Thymus (tissue), 11 donors: ENCODE measurements around the gene NOSIP. TPM values are rescaled to one million over a fixed set of nuclear protein-coding genes. Genes with fewer than 3 reads are reported as not detected.

Source experiments
- DNase-seq, 9 donors: peaks; one replicate each; pipeline ENCODE4 v3.0.0-alpha.2; 2013; ENCODE audit warnings: low spot score in 9 of 9, low read depth in 6 of 9, missing footprints in 1 of 9
- H3K27ac ChIP-seq, 2 donors: one replicate each; pipeline ENCODE4 v1.5.1; 2013; ENCODE audit warnings: control low read depth in 1 of 2, low read depth in 1 of 2, low read length in 1 of 2, mild to moderate bottlenecking in 1 of 2, moderate library complexity in 1 of 2
- H3K27me3 ChIP-seq, 2 donors: one replicate each; pipeline ENCODE4 v1.5.1; 2013; ENCODE audit warnings: low read length in 1 of 2; ENCODE audit not compliant: control insufficient read depth in 2 of 2, insufficient read depth in 1 of 2
- H3K36me3 ChIP-seq, 2 donors: one replicate each; pipeline ENCODE4 v1.5.1; 2013; ENCODE audit warnings: low read length in 1 of 2, mild to moderate bottlenecking in 1 of 2, moderate library complexity in 1 of 2; ENCODE audit not compliant: control insufficient read depth in 2 of 2, insufficient read depth in 2 of 2
- H3K4me1 ChIP-seq, 2 donors: one replicate each; pipeline ENCODE4 v1.5.1; 2013; ENCODE audit warnings: low read length in 2 of 2; ENCODE audit not compliant: control insufficient read depth in 2 of 2, insufficient read depth in 2 of 2
- H3K4me3 ChIP-seq, 2 donors: one replicate each; pipeline ENCODE4 v1.5.1; 2013; ENCODE audit warnings: low read length in 2 of 2, control low read depth in 1 of 2, mild to moderate bottlenecking in 1 of 2
- H3K9me3 ChIP-seq, 2 donors: one replicate each; pipeline ENCODE4 v1.5.1; 2013; ENCODE audit warnings: low read length in 1 of 2, mild to moderate bottlenecking in 1 of 2; ENCODE audit not compliant: control insufficient read depth in 2 of 2, insufficient read depth in 1 of 2
- WGBS: extraction: QIAGEN DNeasy Blood & Tissue Kit; methylation state at CpG from one replicate; pipeline ENCODE4 v1.1.7; 2013; 5-methylcytosine and 5-hydroxymethylcytosine counted together
- polyA plus RNA-seq: library from polyadenylated mRNA; stranded (reverse); fragments of 200-250 nt; gene quantifications from one replicate; pipeline ENCODE4 v1.2.3, GENCODE V29; 2013
- total RNA-seq: library from RNA; stranded (reverse); fragments of 120-200 nt; gene quantifications from one replicate; pipeline ENCODE4 v1.2.4, GENCODE V29; 2013
- donor health status: healthy.

The NOSIP gene
- total and polyA plus RNA-seq, 2 donors, result 137 to 156 TPM

GRCh38 chr19:49567861-49568441 lies 12.4 kb downstream of the NOSIP start:
- Histone ChIP-seq H3K27ac (peak overlapping the region; percentile 73 to 87), H3K9me3 (peaks cover 0 to 3% of the 10 kb centered on the region in 2 donors), H3K4me3 (no peak overlapping the region), H3K36me3 (peaks cover 0 to 6% of the 10 kb centered on the region in 2 donors), H3K27me3 (no peaks in the 10 kb centered on the region), H3K4me1 (peaks cover 29 to 73% of the 10 kb centered on the region in 2 donors)
- 21% methylated on average over 9 of the region's 9 CpGs for WGBS
- peak in 7 of 9 donors; percentile 63 to 92 (median 79) for DNase-seq

GRCh38 chr19:49566302-49566701 lies 14.1 kb downstream of the NOSIP start:
- no peak for DNase-seq
- Histone ChIP-seq H3K4me3 (no peak overlapping the region), H3K36me3 (peaks cover 0 to 6% of the 10 kb centered on the region in 2 donors), H3K9me3 (peaks cover 0 to under 1% of the 10 kb centered on the region in 2 donors), H3K27me3 (no peaks in the 10 kb centered on the region), H3K4me1 (peaks cover 26 to 84% of the 10 kb centered on the region in 2 donors), H3K27ac (peak overlapping the region in 1 of 2 donors; percentile 52)
- over 99% methylated on average over 3 of the region's 3 CpGs for WGBS

- 75% methylated on average over 4 of the region's 4 CpGs for WGBS
- no peak for DNase-seq
- Histone ChIP-seq H3K27me3 (no peaks in the 10 kb centered on the region), H3K4me3 (no peak overlapping the region), H3K36me3 (peaks cover 3 to 9% of the 10 kb centered on the region in 2 donors), H3K4me1 (peaks cover 28 to 84% of the 10 kb centered on the region in 2 donors), H3K27ac (peak overlapping the region in 1 of 2 donors; percentile 60), H3K9me3 (no peaks in the 10 kb centered on the region)
Observed at GRCh38 chr19:49565261-49565660, 15.1 kb downstream of the NOSIP start.

- H3K4me1 ChIP-seq, result peaks cover 29 to 84% of the 10 kb centered on the region in 2 donors
Observed at GRCh38 chr19:49564616-49565045, 15.7 kb downstream of the NOSIP start.

GRCh38 chr19:49560358-49560900 lies 19.9 kb downstream of the NOSIP start:
- peak in 1 of 9 donors; percentile 51 for DNase-seq
- H3K36me3 ChIP-seq, result peaks cover 49 to 53% of the 10 kb centered on the region in 2 donors
- 38% methylated on average over 15 of the region's 15 CpGs for WGBS
- peaks cover 14 to 82% of the 10 kb centered on the region in 2 donors for H3K4me1 ChIP-seq
- no peak overlapping the region for H3K4me3 ChIP-seq
- H3K27ac ChIP-seq, result peak overlapping the region; percentile 34 to 78
- H3K27me3 ChIP-seq, result no peaks in the 10 kb centered on the region
- peaks cover 0 to 4% of the 10 kb centered on the region in 2 donors for H3K9me3 ChIP-seq

More at GRCh38 chr19:49564616-49565045, 15.7 kb downstream of the NOSIP start:
- 93% methylated on average over 6 of the region's 6 CpGs for WGBS
- Histone ChIP-seq H3K27ac (peak overlapping the region in 1 of 2 donors; percentile 65), H3K27me3 (no peaks in the 10 kb centered on the region), H3K36me3 (peaks cover 7 to 15% of the 10 kb centered on the region in 2 donors), H3K9me3 (no peaks in the 10 kb centered on the region), H3K4me3 (no peak overlapping the region)
- peak in 1 of 9 donors; percentile 28 for DNase-seq

GRCh38 chr19:49559928-49560327 lies 20.4 kb downstream of the NOSIP start:
- no peak for DNase-seq
- 90% methylated on average over 15 of the region's 15 CpGs for WGBS
- Histone ChIP-seq H3K36me3 (peaks cover 50 to 57% of the 10 kb centered on the region in 2 donors), H3K27me3 (no peaks in the 10 kb centered on the region), H3K4me1 (peaks cover 13 to 82% of the 10 kb centered on the region in 2 donors), H3K27ac (peak overlapping the region; percentile 28 to 71), H3K9me3 (peaks cover 0 to 5% of the 10 kb centered on the region in 2 donors), H3K4me3 (no peak overlapping the region)

- peak overlapping the region; percentile 20 to 71 for H3K27ac ChIP-seq
- WGBS, result 98% methylated on average over 3 of the region's 3 CpGs
- no peak for DNase-seq
- peaks cover 54 to 57% of the 10 kb centered on the region in 2 donors for H3K36me3 ChIP-seq
- H3K4me1 ChIP-seq, result peaks cover 16 to 82% of the 10 kb centered on the region in 2 donors
- H3K27me3 ChIP-seq, result no peaks in the 10 kb centered on the region
- no peak overlapping the region for H3K4me3 ChIP-seq
- H3K9me3 ChIP-seq, result peaks cover 2 to 9% of the 10 kb centered on the region in 2 donors
Observed at GRCh38 chr19:49559443-49559842, 20.9 kb downstream of the NOSIP start.

- Histone ChIP-seq H3K27me3 (no peaks in the 10 kb centered on the region), H3K4me3 (no peak overlapping the region), H3K9me3 (peaks cover 2 to 9% of the 10 kb centered on the region in 2 donors), H3K27ac (peak overlapping the region; percentile 20 to 56), H3K4me1 (peaks cover 16 to 86% of the 10 kb centered on the region in 2 donors), H3K36me3 (peaks cover 54 to 59% of the 10 kb centered on the region in 2 donors)
- no peak for DNase-seq
- WGBS, result 90% methylated on average over 7 of the region's 7 CpGs
Observed at GRCh38 chr19:49558591-49558990, 21.8 kb downstream of the NOSIP start.

- Histone ChIP-seq H3K27me3 (no peaks in the 10 kb centered on the region), H3K27ac (peak overlapping the region; percentile 3 to 21), H3K9me3 (peaks cover 2 to 9% of the 10 kb centered on the region in 2 donors), H3K36me3 (peaks cover 56 to 59% of the 10 kb centered on the region in 2 donors), H3K4me3 (no peak overlapping the region), H3K4me1 (peaks cover 16 to 85% of the 10 kb centered on the region in 2 donors)
- no peak for DNase-seq
- 96% methylated on average over 18 of the region's 18 CpGs for WGBS
Observed at GRCh38 chr19:49557641-49558325, 22.6 kb downstream of the NOSIP start.
